ENCODE measurements around the gene NT5M. TPM values are rescaled to one million over a fixed set of nuclear protein-coding genes. Genes with fewer than 3 reads are reported as not detected.

Gene NT5M
- total RNA-seq, 1 donor from 2014 or later: 5.8 TPM

DNA sequence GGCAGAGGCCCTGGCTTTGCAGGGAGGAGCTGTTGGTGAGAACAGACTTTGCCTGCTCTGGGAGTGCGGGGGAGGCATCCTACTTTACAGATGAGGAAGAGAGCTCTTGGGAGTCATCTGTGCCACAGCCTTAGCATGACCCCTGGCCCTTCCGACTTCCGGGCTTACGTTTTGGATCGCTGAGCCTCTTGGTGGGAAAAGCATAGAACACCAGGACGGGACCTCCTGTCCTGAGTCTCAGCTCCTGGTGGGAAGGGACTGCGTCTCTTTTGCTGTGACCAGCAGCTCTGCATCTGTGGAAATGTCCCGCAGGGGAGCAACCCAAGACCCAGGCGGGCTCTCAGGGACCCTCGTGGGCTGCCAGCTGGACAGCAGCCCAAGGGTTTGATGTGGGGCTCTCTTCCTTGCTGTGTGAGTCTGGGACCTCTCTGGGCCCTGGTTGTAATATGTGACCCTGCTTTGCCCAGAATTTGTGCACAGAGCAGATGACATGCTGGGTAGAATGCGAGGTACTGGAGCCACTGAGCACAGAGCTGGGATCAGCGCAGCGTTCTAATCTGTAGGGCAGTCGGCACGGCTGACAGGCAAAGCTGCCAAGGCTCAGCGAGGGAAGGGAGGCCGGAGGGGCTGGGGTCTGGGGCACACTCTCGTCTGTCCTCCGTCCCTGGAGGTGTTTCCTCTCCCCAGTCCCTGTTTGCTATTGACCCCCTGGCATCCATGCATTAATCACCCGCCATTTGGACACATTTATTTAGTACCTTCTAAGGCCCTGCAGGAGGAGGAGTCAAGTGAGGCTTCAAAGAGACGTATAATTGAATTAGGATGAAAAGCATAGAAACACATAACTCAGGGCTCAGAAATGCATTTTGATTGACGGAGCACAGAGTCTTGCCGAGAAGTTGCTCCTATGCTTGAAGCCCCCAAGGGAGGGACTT lies 64.0 kb downstream of the NT5M start:
- Mint-ChIP-seq H3K9me3 (ENCODE audit: unreplicated experiment) (no peaks in the 10 kb centered on the region), H3K36me3 (ENCODE audit: low read depth, unreplicated experiment) (no peaks in the 10 kb centered on the region), H3K27me3 (ENCODE audit: unreplicated experiment) (peaks cover 3% of the 10 kb centered on the region), H3K4me1 (ENCODE audit: unreplicated experiment) (no peaks in the 10 kb centered on the region), H3K4me3 (ENCODE audit: unreplicated experiment) (no peak overlapping the region), H3K27ac (ENCODE audit: unreplicated experiment) (no peak overlapping the region)
- TF ChIP-seq, protein P1, sequence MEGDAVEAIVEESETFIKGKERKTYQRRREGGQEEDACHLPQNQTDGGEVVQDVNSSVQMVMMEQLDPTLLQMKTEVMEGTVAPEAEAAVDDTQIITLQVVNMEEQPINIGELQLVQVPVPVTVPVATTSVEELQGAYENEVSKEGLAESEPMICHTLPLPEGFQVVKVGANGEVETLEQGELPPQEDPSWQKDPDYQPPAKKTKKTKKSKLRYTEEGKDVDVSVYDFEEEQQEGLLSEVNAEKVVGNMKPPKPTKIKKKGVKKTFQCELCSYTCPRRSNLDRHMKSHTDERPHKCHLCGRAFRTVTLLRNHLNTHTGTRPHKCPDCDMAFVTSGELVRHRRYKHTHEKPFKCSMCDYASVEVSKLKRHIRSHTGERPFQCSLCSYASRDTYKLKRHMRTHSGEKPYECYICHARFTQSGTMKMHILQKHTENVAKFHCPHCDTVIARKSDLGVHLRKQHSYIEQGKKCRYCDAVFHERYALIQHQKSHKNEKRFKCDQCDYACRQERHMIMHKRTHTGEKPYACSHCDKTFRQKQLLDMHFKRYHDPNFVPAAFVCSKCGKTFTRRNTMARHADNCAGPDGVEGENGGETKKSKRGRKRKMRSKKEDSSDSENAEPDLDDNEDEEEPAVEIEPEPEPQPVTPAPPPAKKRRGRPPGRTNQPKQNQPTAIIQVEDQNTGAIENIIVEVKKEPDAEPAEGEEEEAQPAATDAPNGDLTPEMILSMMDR (IDR thresholded peaks at IDR 0.05; ENCODE audit: unreplicated experiment): no peak
- DNase-seq (ENCODE audit: low spot score): no peak

DNA sequence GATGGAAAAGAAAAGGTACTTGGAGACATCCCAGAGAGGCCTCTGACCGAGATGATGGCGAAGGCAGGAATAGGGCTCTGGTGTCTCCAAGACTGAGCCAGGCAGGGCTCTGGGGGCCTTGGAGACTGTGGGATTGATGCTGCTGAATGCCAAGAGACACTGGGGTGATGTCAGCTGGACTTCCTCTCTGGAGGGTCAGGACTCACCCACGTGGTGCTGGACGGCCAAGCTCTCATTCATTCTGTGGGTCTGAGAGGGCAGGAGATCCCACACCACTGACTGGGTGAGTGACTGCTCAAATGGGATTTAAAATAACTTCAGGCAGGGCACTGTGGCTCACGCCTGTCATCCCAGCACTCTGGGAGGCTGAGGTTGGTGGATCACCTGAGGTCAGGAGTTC lies 64.8 kb downstream of the NT5M start:
- DNase-seq (ENCODE audit: low spot score): no peak
- Mint-ChIP-seq H3K27ac (ENCODE audit: unreplicated experiment) (no peak overlapping the region), H3K4me1 (ENCODE audit: unreplicated experiment) (no peaks in the 10 kb centered on the region), H3K4me3 (ENCODE audit: unreplicated experiment) (no peak overlapping the region), H3K9me3 (ENCODE audit: unreplicated experiment) (no peaks in the 10 kb centered on the region), H3K36me3 (ENCODE audit: low read depth, unreplicated experiment) (no peaks in the 10 kb centered on the region), H3K27me3 (ENCODE audit: unreplicated experiment) (peaks cover 3% of the 10 kb centered on the region)
- TF ChIP-seq, protein P1 (IDR thresholded peaks at IDR 0.05; ENCODE audit: unreplicated experiment): no peak

GRCh38 chr17:17370711-17371110 lies 67.5 kb downstream of the NT5M start:
- TF ChIP-seq, protein P1 (IDR thresholded peaks at IDR 0.05; ENCODE audit: unreplicated experiment): no peak
- Mint-ChIP-seq H3K9me3 (ENCODE audit: unreplicated experiment) (no peaks in the 10 kb centered on the region), H3K27me3 (ENCODE audit: unreplicated experiment) (peaks cover 3% of the 10 kb centered on the region), H3K4me1 (ENCODE audit: unreplicated experiment) (no peaks in the 10 kb centered on the region), H3K4me3 (ENCODE audit: unreplicated experiment) (no peak overlapping the region), H3K27ac (ENCODE audit: unreplicated experiment) (no peak overlapping the region), H3K36me3 (ENCODE audit: low read depth, unreplicated experiment) (no peaks in the 10 kb centered on the region)
- no peak for DNase-seq (ENCODE audit: low spot score)

DNA sequence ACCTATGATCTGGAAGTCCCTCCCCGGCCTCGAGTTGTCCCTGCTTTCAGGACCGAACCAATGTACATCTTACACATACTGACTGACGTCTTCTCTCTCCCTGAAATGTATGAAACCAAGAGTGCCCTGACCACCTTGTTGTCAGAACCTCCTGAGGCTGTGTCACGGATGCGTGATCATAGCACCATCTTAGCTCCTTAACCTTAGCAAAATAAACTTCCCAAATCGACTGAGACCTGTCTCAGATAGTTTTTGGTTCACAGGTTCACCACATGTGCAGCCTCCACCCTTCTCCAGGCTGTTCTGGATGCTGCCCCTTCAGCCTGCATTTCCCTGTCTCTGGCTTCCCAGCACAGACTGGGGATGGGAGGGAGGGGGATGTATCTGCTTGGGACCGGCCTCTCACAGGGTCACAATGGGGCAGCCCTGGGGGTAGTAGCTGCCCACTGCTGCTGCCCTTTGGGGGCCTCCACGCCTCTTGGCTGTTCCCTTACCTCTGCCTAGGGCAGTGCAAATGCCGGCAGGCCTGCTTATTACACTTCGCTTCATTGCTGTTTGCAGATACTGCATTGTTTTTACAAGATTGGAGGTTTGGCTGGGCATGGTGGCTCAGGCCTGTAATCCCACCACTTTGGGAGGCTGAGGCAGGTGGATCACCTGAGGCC lies 69.8 kb downstream of the NT5M start:
- no peak for DNase-seq (ENCODE audit: low spot score)
- Mint-ChIP-seq H3K27me3 (ENCODE audit: unreplicated experiment) (peaks cover 1% of the 10 kb centered on the region), H3K9me3 (ENCODE audit: unreplicated experiment) (no peaks in the 10 kb centered on the region), H3K4me1 (ENCODE audit: unreplicated experiment) (no peaks in the 10 kb centered on the region), H3K4me3 (ENCODE audit: unreplicated experiment) (no peak overlapping the region), H3K27ac (ENCODE audit: unreplicated experiment) (no peak overlapping the region), H3K36me3 (ENCODE audit: low read depth, unreplicated experiment) (no peaks in the 10 kb centered on the region)
- TF ChIP-seq, protein P1 (IDR thresholded peaks at IDR 0.05; ENCODE audit: unreplicated experiment): no peak

DNA sequence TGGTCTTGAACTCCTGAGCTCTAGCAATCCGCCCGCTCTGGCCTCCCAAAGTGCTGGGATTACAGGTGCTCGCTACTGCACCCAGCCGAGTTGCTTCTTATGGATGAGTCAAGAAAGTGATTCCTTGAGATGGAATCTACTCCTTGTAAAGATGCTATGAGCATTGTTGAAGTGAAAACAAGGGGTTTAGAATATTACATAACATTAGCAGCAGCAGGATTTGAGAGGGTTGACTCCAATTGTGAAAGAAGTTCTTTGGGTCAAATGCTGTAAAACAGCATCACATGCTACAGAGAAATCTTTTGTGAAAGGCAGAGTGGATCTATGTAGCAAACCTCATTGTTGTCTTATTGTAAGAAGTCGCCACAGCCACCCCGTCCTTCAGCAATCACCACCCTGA lies 72.7 kb downstream of the NT5M start:
- Mint-ChIP-seq H3K27me3 (ENCODE audit: unreplicated experiment) (peaks cover 4% of the 10 kb centered on the region), H3K9me3 (ENCODE audit: unreplicated experiment) (no peaks in the 10 kb centered on the region), H3K4me1 (ENCODE audit: unreplicated experiment) (no peaks in the 10 kb centered on the region), H3K36me3 (ENCODE audit: low read depth, unreplicated experiment) (no peaks in the 10 kb centered on the region), H3K27ac (ENCODE audit: unreplicated experiment) (no peak overlapping the region), H3K4me3 (ENCODE audit: unreplicated experiment) (no peak overlapping the region)
- DNase-seq (ENCODE audit: low spot score): no peak
- TF ChIP-seq, protein P1 (IDR thresholded peaks at IDR 0.05; ENCODE audit: unreplicated experiment): no peak

Data from endothelial cell (in vitro differentiated cells).